ENCODE data around the gene GSK3A.
A peak's percentile ranks its signal among the peaks of the same experiment; 100 is the strongest.

The GSK3A gene

GRCh38 chr19:42184401-42184861 is 58.0 kb downstream of the GSK3A start:
- DNase-seq (ENCODE audit: extremely low spot score, insufficient read length, low read depth) (no peak), FAIRE-seq (peak; percentile 93)
